HL-60 (cell line): ENCODE data around the gene SLC22A23.

Experiments used
- DNase-seq, 2 experiments: peaks; one replicate each; pipeline ENCODE4 v3.0.0-alpha.2; 2010 to 2020; ENCODE audit warnings: low read depth in 1 of 2, low spot score in 1 of 2
- H3K27ac ChIP-seq: fragments of 250-450 bp; sonication (Bioruptor Pico); replicated peaks from 2 replicates; pipeline ENCODE4 v1.5.1; 2020; ENCODE audit warnings: mild to moderate bottlenecking, moderate library complexity
- H3K27me3 ChIP-seq: fragments of 250-450 bp; sonication (Bioruptor Pico); 2 replicates; pipeline ENCODE4 v1.5.1; 2021; ENCODE audit warnings: mild to moderate bottlenecking, moderate library complexity; ENCODE audit not compliant: insufficient read depth, poor library complexity, severe bottlenecking
- H3K4me3 ChIP-seq: replicated peaks from 2 replicates; pipeline ENCODE4 v1.5.1; 2011; ENCODE audit warnings: mild to moderate bottlenecking, control low read depth, low read length; ENCODE audit not compliant: insufficient read depth
- CTCF ChIP-seq: IDR thresholded peaks from one replicate; pipeline ENCODE4 v1.5.1; 2011; ENCODE audit warnings: low read length, control low read depth, inconsistent platforms; ENCODE audit not compliant: insufficient read depth
- GABPA ChIP-seq: IDR thresholded peaks from 2 replicates; pipeline ENCODE4 v1.6.1; 2012; ENCODE audit warnings: low read depth
- POLR2AphosphoS5 ChIP-seq: IDR thresholded peaks from 2 replicates; pipeline ENCODE4 v1.6.1; 2012; ENCODE audit warnings: low read depth
- SPI1 ChIP-seq: IDR thresholded peaks from 2 replicates; pipeline ENCODE4 v1.6.1; 2012; ENCODE audit warnings: low read depth, mild to moderate bottlenecking, borderline replicate concordance
- long read RNA-seq: library from polyadenylated mRNA; unstranded; transcript quantifications from one replicate; pipeline ENCODE4 v2.0.0, GENCODE V29; 2020
- TF ChIP-seq, protein P1 (sequence below): IDR thresholded peaks from 2 replicates; pipeline ENCODE4 v1.6.1; 2012; ENCODE audit warnings: low read depth; ENCODE audit not compliant: insufficient replicate concordance

SLC22A23 gene
- long read RNA-seq, partial matches to known transcripts = 0 of 8 reads
- long read RNA-seq, other reads (novel, unspliced or antisense) = 8 of 8 reads

GRCh38 chr6:3456898-3457709 is at the start of gene SLC22A23:
Gene SLC22A23, minus strand, starts transcription at chr6:3457050. Its CDS starts 491 bp downstream, at chr6:3456559.
- DNase-seq = peak; percentile 13 to 17

DNA sequence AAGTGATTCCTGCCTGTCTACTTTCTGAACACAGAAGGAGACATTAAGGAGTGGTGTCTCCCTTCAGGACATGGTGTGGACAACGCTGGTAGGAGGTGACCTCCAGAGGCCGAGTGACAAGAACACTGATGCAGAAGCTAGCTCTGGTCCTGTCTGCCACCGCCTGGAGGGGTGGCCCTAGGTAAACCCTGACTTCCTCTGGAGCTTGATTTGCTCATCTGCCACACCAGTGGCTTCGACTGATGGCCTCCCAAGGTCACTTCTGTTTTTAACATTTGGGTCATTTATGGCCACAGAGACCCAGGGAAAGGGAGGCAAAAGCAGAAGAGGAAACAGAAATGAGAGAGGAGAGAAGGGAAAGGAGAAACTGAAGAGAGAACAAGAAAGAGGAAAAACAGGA is 49.4 kb upstream of the SLC22A23 start:
- DNase-seq = no peak
- Histone ChIP-seq H3K27me3 (peaks cover 2% of the 10 kb centered on the region), H3K4me3 (no peak overlapping the region), H3K27ac (no peak overlapping the region)
- TF ChIP-seq SPI1 = no peak
- no peak for TF ChIP-seq CTCF
- no peak for TF ChIP-seq GABPA
- TF ChIP-seq, protein P1, sequence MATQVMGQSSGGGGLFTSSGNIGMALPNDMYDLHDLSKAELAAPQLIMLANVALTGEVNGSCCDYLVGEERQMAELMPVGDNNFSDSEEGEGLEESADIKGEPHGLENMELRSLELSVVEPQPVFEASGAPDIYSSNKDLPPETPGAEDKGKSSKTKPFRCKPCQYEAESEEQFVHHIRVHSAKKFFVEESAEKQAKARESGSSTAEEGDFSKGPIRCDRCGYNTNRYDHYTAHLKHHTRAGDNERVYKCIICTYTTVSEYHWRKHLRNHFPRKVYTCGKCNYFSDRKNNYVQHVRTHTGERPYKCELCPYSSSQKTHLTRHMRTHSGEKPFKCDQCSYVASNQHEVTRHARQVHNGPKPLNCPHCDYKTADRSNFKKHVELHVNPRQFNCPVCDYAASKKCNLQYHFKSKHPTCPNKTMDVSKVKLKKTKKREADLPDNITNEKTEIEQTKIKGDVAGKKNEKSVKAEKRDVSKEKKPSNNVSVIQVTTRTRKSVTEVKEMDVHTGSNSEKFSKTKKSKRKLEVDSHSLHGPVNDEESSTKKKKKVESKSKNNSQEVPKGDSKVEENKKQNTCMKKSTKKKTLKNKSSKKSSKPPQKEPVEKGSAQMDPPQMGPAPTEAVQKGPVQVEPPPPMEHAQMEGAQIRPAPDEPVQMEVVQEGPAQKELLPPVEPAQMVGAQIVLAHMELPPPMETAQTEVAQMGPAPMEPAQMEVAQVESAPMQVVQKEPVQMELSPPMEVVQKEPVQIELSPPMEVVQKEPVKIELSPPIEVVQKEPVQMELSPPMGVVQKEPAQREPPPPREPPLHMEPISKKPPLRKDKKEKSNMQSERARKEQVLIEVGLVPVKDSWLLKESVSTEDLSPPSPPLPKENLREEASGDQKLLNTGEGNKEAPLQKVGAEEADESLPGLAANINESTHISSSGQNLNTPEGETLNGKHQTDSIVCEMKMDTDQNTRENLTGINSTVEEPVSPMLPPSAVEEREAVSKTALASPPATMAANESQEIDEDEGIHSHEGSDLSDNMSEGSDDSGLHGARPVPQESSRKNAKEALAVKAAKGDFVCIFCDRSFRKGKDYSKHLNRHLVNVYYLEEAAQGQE = no peak
- no peak for TF ChIP-seq POLR2AphosphoS5

More at GRCh38 chr6:3456898-3457709, at the start of gene SLC22A23:
- H3K4me3 ChIP-seq = peak within 1 kb of the TSS; percentile 32
- H3K27ac ChIP-seq = no peak within 1 kb of the TSS
- TF ChIP-seq CTCF = peak; percentile 19
- TF ChIP-seq, protein P1 = no peak
- TF ChIP-seq GABPA = no peak
- no peak for TF ChIP-seq SPI1
- TF ChIP-seq POLR2AphosphoS5 = no peak
- peaks cover 62% of the 10 kb centered on the region for H3K27me3 ChIP-seq

GRCh38 chr6:3504938-3505805 is 48.3 kb upstream of the SLC22A23 start:
- TF ChIP-seq POLR2AphosphoS5 (no peak), GABPA (no peak), SPI1 (no peak), CTCF (no peak)
- TF ChIP-seq, protein P1 = no peak
- Histone ChIP-seq H3K4me3 (no peak overlapping the region), H3K27ac (no peak overlapping the region), H3K27me3 (peaks cover 2% of the 10 kb centered on the region)
- no peak for DNase-seq
